Peyer's patch (tissue), 4 donors: Measurements from ENCODE around the gene WDR7.

Experiments
- POLR2A ChIP-seq, 2 donors: fragments of 450-650 bp; IDR thresholded peaks; one replicate each; pipeline ENCODE4 v1.5.1; 2017; ENCODE audit warnings: antibody characterized with exemption in 2 of 2, mild to moderate bottlenecking in 2 of 2, moderate library complexity in 2 of 2
- TF ChIP-seq, protein P1 (sequence below), 6 experiments: fragments of 450-650 bp in 4 of 6; fragments of 200-600 bp in 2 of 6; sonication (generic) in 1 of 6; IDR thresholded peaks; one replicate each; pipeline ENCODE4 v1.5.1; 2017 to 2019; ENCODE audit warnings: antibody characterized with exemption in 6 of 6, mild to moderate bottlenecking in 3 of 6, moderate library complexity in 1 of 6

DNA sequence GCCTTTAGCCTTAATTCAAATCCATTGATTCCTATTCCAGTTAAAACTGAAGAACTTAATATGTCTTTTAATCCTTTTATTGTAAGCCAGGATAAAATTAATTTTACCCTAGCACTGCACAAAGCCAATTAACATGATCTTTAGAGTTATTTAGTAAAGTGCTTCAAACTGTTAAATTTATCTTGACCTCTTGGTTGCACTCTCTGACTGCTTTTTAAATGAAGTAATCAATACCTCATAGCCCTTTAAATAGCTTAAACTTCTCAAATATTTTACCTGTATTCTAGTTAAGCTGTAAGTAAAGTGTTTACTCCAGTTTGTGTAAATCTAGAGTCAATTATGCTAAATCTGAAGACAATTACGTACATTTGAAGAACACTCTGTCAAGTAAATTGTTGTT is 221.0 kb downstream of the WDR7 start:
- TF ChIP-seq, protein P1, sequence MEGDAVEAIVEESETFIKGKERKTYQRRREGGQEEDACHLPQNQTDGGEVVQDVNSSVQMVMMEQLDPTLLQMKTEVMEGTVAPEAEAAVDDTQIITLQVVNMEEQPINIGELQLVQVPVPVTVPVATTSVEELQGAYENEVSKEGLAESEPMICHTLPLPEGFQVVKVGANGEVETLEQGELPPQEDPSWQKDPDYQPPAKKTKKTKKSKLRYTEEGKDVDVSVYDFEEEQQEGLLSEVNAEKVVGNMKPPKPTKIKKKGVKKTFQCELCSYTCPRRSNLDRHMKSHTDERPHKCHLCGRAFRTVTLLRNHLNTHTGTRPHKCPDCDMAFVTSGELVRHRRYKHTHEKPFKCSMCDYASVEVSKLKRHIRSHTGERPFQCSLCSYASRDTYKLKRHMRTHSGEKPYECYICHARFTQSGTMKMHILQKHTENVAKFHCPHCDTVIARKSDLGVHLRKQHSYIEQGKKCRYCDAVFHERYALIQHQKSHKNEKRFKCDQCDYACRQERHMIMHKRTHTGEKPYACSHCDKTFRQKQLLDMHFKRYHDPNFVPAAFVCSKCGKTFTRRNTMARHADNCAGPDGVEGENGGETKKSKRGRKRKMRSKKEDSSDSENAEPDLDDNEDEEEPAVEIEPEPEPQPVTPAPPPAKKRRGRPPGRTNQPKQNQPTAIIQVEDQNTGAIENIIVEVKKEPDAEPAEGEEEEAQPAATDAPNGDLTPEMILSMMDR (IDR thresholded peaks at IDR 0.05) = no peak
- TF ChIP-seq POLR2A (IDR thresholded peaks at IDR 0.05) = no peak
